Renal cortical epithelial cell (primary cell): ENCODE measurements around the gene BORCS6. TPM values are rescaled to one million over a fixed set of nuclear protein-coding genes. Genes with fewer than 3 reads are reported as not detected.
"Not testable (repeated sequence)": the region's sequence is repeated elsewhere in the genome, so short reads cannot be mapped to it uniquely, and the experiment has no call there.

ENCODE experiments used
- DNase-seq: peaks from one replicate; pipeline ENCODE4 v3.0.0-alpha.2; 2011; ENCODE audit warnings: low read depth
- total RNA-seq: library from RNA; depleted of rRNA; stranded (reverse); fragments of >200 nt; gene quantifications from 2 replicates; pipeline ENCODE4 v1.2.3, GENCODE V29; 2014

The BORCS6 gene
- total RNA-seq, 1 donor from 2014 or later = 11.5 TPM

- peak; percentile 99 for DNase-seq
Measured at GRCh38 chr17:8173056-8173870, 16.7 kb downstream of the BORCS6 start.

GRCh38 chr17:8170186-8170585, 19.8 kb downstream of the BORCS6 start:
- not testable (repeated sequence) for DNase-seq

GRCh38 chr17:8167526-8167925, 22.5 kb downstream of the BORCS6 start:
- DNase-seq = no peak

- no peak for DNase-seq
Measured at GRCh38 chr17:8166731-8167130, 23.2 kb downstream of the BORCS6 start.

- no peak for DNase-seq
Measured at GRCh38 chr17:8164815-8165131, 25.2 kb downstream of the BORCS6 start.

- DNase-seq = peak; percentile 36
Measured at GRCh38 chr17:8163978-8164814, 25.8 kb downstream of the BORCS6 start.

- no peak for DNase-seq
Measured at GRCh38 chr17:8162997-8163977, 26.7 kb downstream of the BORCS6 start.

GRCh38 chr17:8162233-8162996, 27.6 kb downstream of the BORCS6 start, which contains the start of gene VAMP2:
TSS of gene VAMP2 (minus strand) at chr17:8162948. CDS start at chr17:8162879, 69 bp downstream.
- DNase-seq = no peak

- no peak for DNase-seq
Measured at GRCh38 chr17:8161289-8162232, 28.4 kb downstream of the BORCS6 start.

GRCh38 chr17:8160741-8161221, 29.2 kb downstream of the BORCS6 start:
- no peak for DNase-seq

- no peak for DNase-seq
Measured at GRCh38 chr17:8160224-8160577, 29.8 kb downstream of the BORCS6 start.

- DNase-seq = no peak
Measured at GRCh38 chr17:8159459-8160223, 30.3 kb downstream of the BORCS6 start.

- no peak for DNase-seq
Measured at GRCh38 chr17:8159032-8159400, 31.0 kb downstream of the BORCS6 start.

- DNase-seq = peak; percentile 84
Measured at GRCh38 chr17:8158267-8159031, 31.5 kb downstream of the BORCS6 start.

GRCh38 chr17:8156246-8156992, 33.6 kb downstream of the BORCS6 start:
- DNase-seq = peak; percentile 100

GRCh38 chr17:8155996-8156245, 34.1 kb downstream of the BORCS6 start:
- DNase-seq = no peak

GRCh38 chr17:8155231-8155995, 34.6 kb downstream of the BORCS6 start:
- DNase-seq = peak; percentile 33
